Activated CD8-positive, alpha-beta T cell treated with anti-CD3 and anti-CD28 coated beads, Interleukin-2, amount 10 ng/mL, durations not matched to agents 7 days and 5 days (primary cell): ENCODE results near the gene WARS2. TPM values are rescaled to one million over a fixed set of nuclear protein-coding genes. Genes with fewer than 3 reads are reported as not detected.

Source experiments
- ATAC-seq: fragments of 150-1000 bp; cut with Tn5 transposase; one replicate; pipeline ENCODE4 v1.10.0; 2021; ENCODE audit warnings: moderate library complexity
- CTCF ChIA-PET: fragments of 350-600 bp; sonication (Branson Sonifier 250); formaldehyde crosslinking; loops from one replicate; lab custom pipeline; 2021; ENCODE audit warnings: antibody characterized with exemption; lab: Charles Lee
- POLR2A ChIA-PET: fragments of 350-600 bp; sonication (Branson Sonifier 250); formaldehyde crosslinking; loops from one replicate; lab custom pipeline; 2021; ENCODE audit warnings: antibody characterized with exemption; lab: Charles Lee
- DNase-seq: peaks from one replicate; pipeline ENCODE4 v3.0.0-alpha.2; 2020
- H3K27ac Mint-ChIP-seq: one replicate; pipeline ENCODE4 v1.8.0; 2021; ENCODE audit warnings: mild to moderate bottlenecking, mixed read lengths
- H3K27me3 Mint-ChIP-seq: one replicate; pipeline ENCODE4 v1.8.0; 2021; ENCODE audit warnings: low read depth, mixed read lengths
- H3K36me3 Mint-ChIP-seq: one replicate; pipeline ENCODE4 v1.8.0; 2021; ENCODE audit warnings: low read depth, mixed read lengths
- H3K4me1 Mint-ChIP-seq: one replicate; pipeline ENCODE4 v1.8.0; 2021; ENCODE audit warnings: low read depth, mixed read lengths
- H3K4me3 Mint-ChIP-seq: one replicate; pipeline ENCODE4 v1.8.0; 2021; ENCODE audit warnings: mild to moderate bottlenecking, mixed read lengths
- H3K9me3 Mint-ChIP-seq: one replicate; pipeline ENCODE4 v1.8.0; 2022; ENCODE audit warnings: mixed read lengths; ENCODE audit not compliant: insufficient read depth
- total RNA-seq, 2 experiments: library from RNA; stranded (reverse); gene quantifications; one replicate each; pipeline ENCODE4 v1.2.3, GENCODE V29; 2021

WARS2 gene
- total RNA-seq, 2 experiments from 2014 or later: 13.5 to 17.7 TPM

GRCh38 chr1:119003413-119004128 lies 136.9 kb downstream of the WARS2 start:
- DNase-seq (no peak), ATAC-seq (no peak)
- POLR2A ChIA-PET: no interaction called here
- Mint-ChIP-seq H3K27me3 (peaks cover 85% of the 10 kb centered on the region), H3K36me3 (peaks cover 8% of the 10 kb centered on the region), H3K9me3 (no peaks in the 10 kb centered on the region), H3K4me1 (peaks cover 13% of the 10 kb centered on the region), H3K4me3 (no peak overlapping the region), H3K27ac (no peak overlapping the region)
- CTCF ChIA-PET: no interaction called here

DNA sequence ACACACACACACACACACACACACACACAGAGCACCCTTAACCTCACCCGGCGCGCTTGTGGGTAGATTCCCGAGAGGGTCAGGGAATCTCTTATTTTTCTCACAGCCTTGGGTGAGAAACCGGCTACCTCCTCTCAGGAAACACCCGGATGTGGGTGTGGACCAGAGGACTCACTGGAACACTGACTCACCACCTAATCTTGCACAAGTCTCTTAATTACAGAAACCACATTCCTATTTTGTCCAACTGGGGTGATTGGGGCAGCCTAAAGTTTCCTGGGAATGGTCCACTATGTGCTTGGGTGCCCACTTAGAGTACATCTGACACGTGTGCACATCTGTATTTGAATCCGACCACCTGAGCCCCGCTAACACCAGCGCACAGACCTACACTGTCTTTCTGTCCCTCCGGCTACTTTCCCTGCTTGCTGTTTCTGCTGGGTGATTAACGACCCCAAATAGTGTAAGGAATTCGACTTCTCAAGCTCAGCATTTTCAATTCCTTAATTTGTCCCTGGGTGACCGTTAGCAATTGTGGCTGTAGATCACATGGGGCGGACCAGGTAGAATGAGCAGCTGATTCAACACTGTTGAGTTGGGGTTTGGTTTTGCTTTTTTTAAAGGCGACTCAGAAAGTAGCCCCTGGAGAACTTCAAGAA lies 138.3 kb downstream of the WARS2 start:
- peaks cover 6% of the 10 kb centered on the region for H3K36me3 Mint-ChIP-seq
- H3K4me3 Mint-ChIP-seq: no peak overlapping the region
- ChIA-PET POLR2A (no interaction called here), CTCF (no interaction called here)
- peaks cover 83% of the 10 kb centered on the region for H3K27me3 Mint-ChIP-seq
- no peaks in the 10 kb centered on the region for H3K9me3 Mint-ChIP-seq
- peak overlapping the region; percentile 25 for H3K27ac Mint-ChIP-seq
- DNase-seq (no peak), ATAC-seq (no peak)
- H3K4me1 Mint-ChIP-seq: peaks cover 9% of the 10 kb centered on the region

- Mint-ChIP-seq H3K27ac (no peak overlapping the region), H3K27me3 (peaks cover 84% of the 10 kb centered on the region), H3K4me3 (no peak overlapping the region), H3K4me1 (peaks cover 9% of the 10 kb centered on the region), H3K9me3 (no peaks in the 10 kb centered on the region), H3K36me3 (peaks cover 5% of the 10 kb centered on the region)
- ATAC-seq (no peak), DNase-seq (no peak)
- POLR2A ChIA-PET: no interaction called here
- CTCF ChIA-PET: interaction anchor here (1.1 kb wide), 1 partner anchor 16 kb away, joined by 3 read pairs; no protein-coding TSS in a partner anchor
Observed at GRCh38 chr1:119001181-119002027, 139.0 kb downstream of the WARS2 start.

DNA sequence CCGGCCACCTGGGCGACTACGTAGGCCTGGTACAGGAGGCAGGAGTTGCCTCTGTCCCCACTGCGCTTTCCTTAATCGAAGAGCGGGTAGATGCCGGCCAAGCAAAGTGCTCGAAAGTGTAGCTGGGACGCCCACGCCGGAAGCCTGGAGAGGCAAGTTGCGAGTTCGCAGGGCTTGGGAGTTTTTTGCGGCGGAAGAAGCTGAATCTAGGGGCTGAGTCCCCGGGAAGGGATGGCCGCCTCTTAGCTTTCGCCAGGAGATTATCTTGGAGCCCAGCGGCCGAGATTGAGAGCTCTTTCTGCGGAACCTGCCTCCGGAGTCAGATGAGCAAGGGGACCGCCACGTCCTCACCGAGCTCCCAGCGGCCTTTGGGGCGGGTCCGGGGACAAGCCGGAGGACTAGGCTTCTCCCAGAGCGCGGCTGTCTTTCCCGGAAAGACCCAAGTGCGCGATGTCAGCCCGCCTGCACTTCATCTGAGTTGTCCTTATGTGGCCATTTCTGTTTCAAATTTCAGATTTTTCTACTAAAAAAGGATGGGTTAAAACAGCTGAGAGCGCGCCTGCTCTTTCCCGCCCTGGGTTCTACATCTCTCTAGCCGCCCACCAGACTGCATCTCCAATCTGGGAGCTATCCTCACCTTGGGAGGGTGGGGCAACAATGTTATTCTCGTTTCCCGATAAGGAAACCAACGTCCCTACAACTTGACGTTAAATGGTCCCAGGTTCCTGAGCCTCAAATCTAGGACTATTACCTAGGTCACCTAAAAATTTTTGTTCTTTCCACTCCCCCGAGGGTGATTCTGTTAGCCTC lies 139.9 kb downstream of the WARS2 start:
- H3K27me3 Mint-ChIP-seq: peaks cover 82% of the 10 kb centered on the region
- no peak for DNase-seq
- ATAC-seq: no peak
- no peak overlapping the region for H3K27ac Mint-ChIP-seq
- H3K9me3 Mint-ChIP-seq: no peaks in the 10 kb centered on the region
- CTCF ChIA-PET: interaction anchor here (0.8 to 1.6 kb wide), 3 partner anchors 8 to 853 kb away, joined by 3 to 5 read pairs (median 3); no protein-coding TSS in a partner anchor
- POLR2A ChIA-PET: no interaction called here
- no peak overlapping the region for H3K4me3 Mint-ChIP-seq
- H3K36me3 Mint-ChIP-seq: no peaks in the 10 kb centered on the region
- peaks cover 9% of the 10 kb centered on the region for H3K4me1 Mint-ChIP-seq

DNA sequence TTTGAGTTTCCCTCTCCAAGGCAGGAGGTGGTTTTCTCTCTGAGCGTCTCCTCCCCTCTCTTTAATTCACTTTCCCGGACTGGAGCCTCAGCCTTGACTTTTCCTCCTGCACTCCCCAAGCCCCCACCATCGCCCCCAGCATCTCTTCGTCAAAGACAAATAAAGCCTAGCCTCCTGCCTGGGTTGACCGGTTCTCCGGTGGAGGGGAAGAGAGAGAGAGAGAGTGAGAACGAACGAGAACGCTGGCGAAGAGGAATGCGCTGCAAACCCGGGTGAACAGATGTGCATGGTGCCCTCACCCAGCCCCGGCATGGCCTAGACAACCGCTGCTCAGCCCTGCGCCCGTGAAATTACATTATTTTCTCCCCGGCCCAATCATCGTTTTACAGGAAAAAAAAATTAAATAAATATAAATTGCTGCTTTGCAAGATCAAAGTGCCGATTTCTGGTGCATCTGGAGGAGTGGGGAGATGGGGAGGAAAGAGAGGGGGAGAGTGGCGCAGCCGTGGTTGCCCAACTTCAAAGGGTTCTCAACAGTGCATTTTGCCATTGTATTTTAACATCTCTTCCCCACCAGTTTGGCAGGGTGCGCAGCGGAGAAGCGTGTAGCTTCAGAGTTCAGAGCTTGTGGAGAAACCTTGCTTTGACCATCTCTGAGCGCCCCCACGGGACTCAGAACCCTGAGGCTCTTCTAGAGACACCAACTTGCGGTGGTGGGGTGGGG lies 140.9 kb downstream of the WARS2 start:
- H3K36me3 Mint-ChIP-seq: no peaks in the 10 kb centered on the region
- DNase-seq (no peak), ATAC-seq (no peak)
- peaks cover 9% of the 10 kb centered on the region for H3K4me1 Mint-ChIP-seq
- H3K27me3 Mint-ChIP-seq: peaks cover 81% of the 10 kb centered on the region
- ChIA-PET POLR2A (interaction anchor here (0.5 kb wide), 1 partner anchor 18 kb away, joined by 3 read pairs; no protein-coding TSS in a partner anchor), CTCF (interaction anchor here (1.6 kb wide), 1 partner anchor 9 kb away, joined by 5 read pairs; no protein-coding TSS in a partner anchor)
- H3K27ac Mint-ChIP-seq: no peak overlapping the region
- H3K9me3 Mint-ChIP-seq: no peaks in the 10 kb centered on the region
- no peak overlapping the region for H3K4me3 Mint-ChIP-seq

DNA sequence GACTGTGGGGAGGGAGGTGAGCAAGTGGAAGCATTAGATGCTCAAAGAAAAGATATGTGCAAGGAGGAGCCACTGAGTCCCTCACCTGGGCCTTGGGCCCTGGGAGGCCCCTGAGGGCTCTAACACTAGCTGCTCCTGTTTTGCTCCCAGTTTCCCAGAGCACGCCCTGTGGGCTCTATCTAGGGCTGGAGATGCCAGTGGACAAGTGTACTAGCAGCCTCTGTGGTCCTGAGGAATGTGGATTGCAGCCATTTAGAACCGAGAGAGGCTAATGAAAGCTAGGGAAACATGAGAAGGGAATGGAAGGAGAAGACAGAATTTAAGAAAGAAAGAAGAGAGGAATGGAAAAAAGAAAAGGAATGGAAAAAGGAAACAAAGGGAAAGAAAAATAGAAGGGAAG lies 142.3 kb downstream of the WARS2 start:
- no peak for DNase-seq
- H3K4me3 Mint-ChIP-seq: no peak overlapping the region
- POLR2A ChIA-PET: no interaction called here
- CTCF ChIA-PET: no interaction called here
- peaks cover 9% of the 10 kb centered on the region for H3K4me1 Mint-ChIP-seq
- H3K27ac Mint-ChIP-seq: no peak overlapping the region
- peaks cover 81% of the 10 kb centered on the region for H3K27me3 Mint-ChIP-seq
- H3K9me3 Mint-ChIP-seq: no peaks in the 10 kb centered on the region
- no peaks in the 10 kb centered on the region for H3K36me3 Mint-ChIP-seq
- no peak for ATAC-seq

- POLR2A ChIA-PET: no interaction called here
- peaks cover 1% of the 10 kb centered on the region for H3K36me3 Mint-ChIP-seq
- peaks cover 9% of the 10 kb centered on the region for H3K4me1 Mint-ChIP-seq
- H3K4me3 Mint-ChIP-seq: no peak overlapping the region
- no peak overlapping the region for H3K27ac Mint-ChIP-seq
- H3K27me3 Mint-ChIP-seq: peaks cover 77% of the 10 kb centered on the region
- H3K9me3 Mint-ChIP-seq: no peaks in the 10 kb centered on the region
- DNase-seq (no peak), ATAC-seq (no peak)
- CTCF ChIA-PET: no interaction called here
Observed at GRCh38 chr1:118997225-118997624, 143.2 kb downstream of the WARS2 start.

- ChIA-PET POLR2A (no interaction called here), CTCF (interaction anchor here (1.3 to 1.8 kb wide), 2 partner anchors 10 to 13 kb away, joined by 3 to 8 read pairs; no protein-coding TSS in a partner anchor)
- Mint-ChIP-seq H3K9me3 (no peaks in the 10 kb centered on the region), H3K4me1 (peaks cover 4% of the 10 kb centered on the region), H3K27me3 (peaks cover 81% of the 10 kb centered on the region), H3K4me3 (no peak overlapping the region), H3K27ac (no peak overlapping the region), H3K36me3 (peaks cover 6% of the 10 kb centered on the region)
- DNase-seq: no peak
- ATAC-seq: no peak
Observed at GRCh38 chr1:118995312-118996016, 145.0 kb downstream of the WARS2 start.

DNA sequence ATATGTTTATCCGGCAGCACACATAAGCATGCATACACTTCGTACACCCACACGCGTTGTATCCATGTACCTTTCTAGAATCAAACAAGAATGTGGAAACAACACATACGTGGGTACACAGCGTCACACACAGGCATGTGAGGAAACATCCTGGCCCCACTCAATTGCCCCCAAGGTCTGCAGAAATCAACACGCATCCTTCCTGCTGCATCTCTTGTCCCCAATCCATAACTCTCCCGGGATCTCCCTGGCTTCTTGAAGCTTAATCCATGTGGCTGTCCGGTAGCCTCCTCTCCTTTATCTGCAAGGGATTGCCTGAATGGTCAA lies 146.8 kb downstream of the WARS2 start:
- H3K27me3 Mint-ChIP-seq: peaks cover 80% of the 10 kb centered on the region
- ChIA-PET POLR2A (no interaction called here), CTCF (no interaction called here)
- DNase-seq (no peak), ATAC-seq (no peak)
- H3K27ac Mint-ChIP-seq: no peak overlapping the region
- H3K9me3 Mint-ChIP-seq: no peaks in the 10 kb centered on the region
- peaks cover 8% of the 10 kb centered on the region for H3K36me3 Mint-ChIP-seq
- H3K4me1 Mint-ChIP-seq: peaks cover 7% of the 10 kb centered on the region
- no peak overlapping the region for H3K4me3 Mint-ChIP-seq

GRCh38 chr1:118992868-118993699 lies 147.4 kb downstream of the WARS2 start:
- Mint-ChIP-seq H3K9me3 (no peaks in the 10 kb centered on the region), H3K4me3 (no peak overlapping the region), H3K4me1 (peaks cover 7% of the 10 kb centered on the region), H3K36me3 (peaks cover 8% of the 10 kb centered on the region), H3K27me3 (peaks cover 80% of the 10 kb centered on the region), H3K27ac (no peak overlapping the region)
- ATAC-seq (no peak), DNase-seq (no peak)
- ChIA-PET POLR2A (no interaction called here), CTCF (no interaction called here)
